ENCODE data around the gene CD22.
A peak's percentile ranks its signal among the peaks of the same experiment; 100 is the strongest.

CD22 gene

DNA sequence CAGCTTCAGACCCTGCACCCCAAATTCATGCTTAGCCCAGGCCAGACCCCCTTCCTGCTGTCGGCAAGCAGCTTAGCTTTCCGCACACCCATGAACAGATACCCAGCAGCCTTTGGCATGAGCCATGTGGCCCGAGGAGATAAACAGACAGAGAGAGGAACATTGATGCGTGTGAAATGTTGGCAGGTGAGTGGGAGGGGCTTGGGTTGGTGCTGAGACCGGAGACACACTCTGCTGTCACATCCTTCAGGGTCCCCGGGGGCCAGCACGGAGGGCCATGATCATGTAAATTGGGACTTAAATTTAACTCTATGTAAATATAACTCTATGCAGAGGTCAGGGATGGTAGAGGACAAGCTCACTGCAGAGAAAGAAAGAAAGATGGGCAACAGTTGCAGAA is 1.5 kb downstream of the CD22 start:
- DNase-seq (ENCODE audit: low spot score): peak; percentile 79
- in situ Hi-C loops (cut with MboI; ENCODE audit: low sequenced_read_pairs, unreplicated experiment): no loop called here
- TF ChIP-seq, protein P1, sequence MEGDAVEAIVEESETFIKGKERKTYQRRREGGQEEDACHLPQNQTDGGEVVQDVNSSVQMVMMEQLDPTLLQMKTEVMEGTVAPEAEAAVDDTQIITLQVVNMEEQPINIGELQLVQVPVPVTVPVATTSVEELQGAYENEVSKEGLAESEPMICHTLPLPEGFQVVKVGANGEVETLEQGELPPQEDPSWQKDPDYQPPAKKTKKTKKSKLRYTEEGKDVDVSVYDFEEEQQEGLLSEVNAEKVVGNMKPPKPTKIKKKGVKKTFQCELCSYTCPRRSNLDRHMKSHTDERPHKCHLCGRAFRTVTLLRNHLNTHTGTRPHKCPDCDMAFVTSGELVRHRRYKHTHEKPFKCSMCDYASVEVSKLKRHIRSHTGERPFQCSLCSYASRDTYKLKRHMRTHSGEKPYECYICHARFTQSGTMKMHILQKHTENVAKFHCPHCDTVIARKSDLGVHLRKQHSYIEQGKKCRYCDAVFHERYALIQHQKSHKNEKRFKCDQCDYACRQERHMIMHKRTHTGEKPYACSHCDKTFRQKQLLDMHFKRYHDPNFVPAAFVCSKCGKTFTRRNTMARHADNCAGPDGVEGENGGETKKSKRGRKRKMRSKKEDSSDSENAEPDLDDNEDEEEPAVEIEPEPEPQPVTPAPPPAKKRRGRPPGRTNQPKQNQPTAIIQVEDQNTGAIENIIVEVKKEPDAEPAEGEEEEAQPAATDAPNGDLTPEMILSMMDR (IDR thresholded peaks at IDR 0.05; ENCODE audit: borderline replicate concordance, control extremely low read depth, extremely low read depth, insufficient read depth, missing control alignments): no peak

DNA sequence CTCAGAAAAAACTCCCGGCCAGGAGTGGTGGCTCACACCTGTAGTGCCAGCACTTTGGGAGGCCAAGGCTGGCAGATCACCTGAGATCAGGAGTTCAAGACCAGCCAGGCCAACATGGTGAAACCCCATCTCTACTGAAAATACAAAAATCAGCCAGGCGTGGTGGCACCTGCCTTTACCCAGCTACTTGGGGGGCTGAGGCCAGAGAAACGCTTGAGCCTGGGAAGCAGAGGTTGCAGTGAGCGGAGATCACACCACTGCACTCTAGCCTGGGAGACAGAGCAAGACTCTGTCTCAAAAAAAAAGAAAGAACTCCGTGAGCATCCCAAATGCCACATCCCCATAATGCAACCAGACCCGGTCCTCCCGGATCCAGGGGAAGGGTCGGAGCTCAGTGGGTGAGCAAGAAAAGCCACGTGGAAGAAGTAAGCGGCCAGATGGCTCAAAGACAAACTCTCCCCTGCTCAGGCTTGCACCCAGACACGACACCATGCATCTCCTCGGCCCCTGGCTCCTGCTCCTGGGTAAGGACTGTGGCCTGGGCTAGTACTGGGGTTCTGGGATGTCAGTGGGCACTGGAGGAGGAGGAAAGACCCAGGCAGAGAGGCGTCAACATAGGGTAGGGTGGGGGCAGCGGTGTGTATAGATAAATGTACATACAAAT is 2.7 kb downstream of the CD22 start:
- in situ Hi-C loops (cut with MboI; ENCODE audit: low sequenced_read_pairs, unreplicated experiment): no loop called here
- TF ChIP-seq, protein P1 (IDR thresholded peaks at IDR 0.05; ENCODE audit: borderline replicate concordance, control extremely low read depth, extremely low read depth, insufficient read depth, missing control alignments): no peak
- no peak for DNase-seq (ENCODE audit: low spot score)

DNA sequence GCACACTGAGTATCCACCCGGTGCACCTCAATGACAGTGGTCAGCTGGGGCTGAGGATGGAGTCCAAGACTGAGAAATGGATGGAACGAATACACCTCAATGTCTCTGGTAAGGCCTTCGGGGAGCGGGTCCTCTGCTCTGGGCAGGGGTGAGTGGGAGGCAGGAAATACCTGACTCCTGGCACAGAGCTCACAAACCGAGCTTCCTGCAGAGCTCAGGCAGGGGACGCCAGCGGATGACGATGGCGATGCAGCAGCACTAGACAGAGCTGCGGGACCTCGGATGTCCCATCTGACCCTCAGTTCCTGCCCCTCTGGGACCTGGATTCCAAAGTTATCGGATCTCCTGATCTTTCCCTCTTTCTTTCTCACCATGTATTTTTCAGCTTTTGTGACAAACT is 3.8 kb downstream of the CD22 start:
- TF ChIP-seq, protein P1 (IDR thresholded peaks at IDR 0.05; ENCODE audit: borderline replicate concordance, control extremely low read depth, extremely low read depth, insufficient read depth, missing control alignments): peak; percentile 29
- in situ Hi-C loops (cut with MboI; ENCODE audit: low sequenced_read_pairs, unreplicated experiment): no loop called here
- peak; percentile 39 for DNase-seq (ENCODE audit: low spot score)

DNA sequence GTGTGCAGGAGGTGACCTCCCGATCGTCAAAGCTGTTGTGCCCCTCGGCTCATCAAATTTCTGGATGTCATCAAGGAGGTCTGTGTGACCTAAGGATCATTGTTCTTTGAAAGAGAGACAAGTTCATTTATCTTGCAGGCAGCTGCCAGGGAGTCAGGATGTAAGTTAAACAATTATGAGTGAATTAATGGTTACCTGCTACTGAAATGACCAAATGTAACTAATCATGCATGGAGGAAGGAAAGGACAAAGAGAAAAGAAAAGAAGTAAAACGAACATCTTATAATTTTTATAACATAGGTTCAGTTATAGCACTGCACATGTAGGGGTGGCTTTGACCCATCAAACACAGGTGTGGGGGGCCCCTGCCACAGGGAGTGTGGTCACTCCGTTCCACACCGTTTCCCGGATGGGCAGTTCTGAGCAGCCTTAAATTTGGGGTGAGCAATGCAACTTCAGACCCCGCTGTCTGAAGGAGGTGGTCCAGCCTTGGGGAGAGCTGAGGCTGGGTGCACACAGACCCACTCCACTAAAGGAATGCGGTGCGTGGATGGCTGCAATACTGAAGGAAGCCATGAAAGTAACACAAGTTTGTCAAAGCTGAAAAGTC is 5.3 kb downstream of the CD22 start:
- TF ChIP-seq, protein P1 (IDR thresholded peaks at IDR 0.05; ENCODE audit: borderline replicate concordance, control extremely low read depth, extremely low read depth, insufficient read depth, missing control alignments): no peak
- DNase-seq (ENCODE audit: low spot score): peak; percentile 11
- in situ Hi-C loops (cut with MboI; ENCODE audit: low sequenced_read_pairs, unreplicated experiment): no loop called here

DNA sequence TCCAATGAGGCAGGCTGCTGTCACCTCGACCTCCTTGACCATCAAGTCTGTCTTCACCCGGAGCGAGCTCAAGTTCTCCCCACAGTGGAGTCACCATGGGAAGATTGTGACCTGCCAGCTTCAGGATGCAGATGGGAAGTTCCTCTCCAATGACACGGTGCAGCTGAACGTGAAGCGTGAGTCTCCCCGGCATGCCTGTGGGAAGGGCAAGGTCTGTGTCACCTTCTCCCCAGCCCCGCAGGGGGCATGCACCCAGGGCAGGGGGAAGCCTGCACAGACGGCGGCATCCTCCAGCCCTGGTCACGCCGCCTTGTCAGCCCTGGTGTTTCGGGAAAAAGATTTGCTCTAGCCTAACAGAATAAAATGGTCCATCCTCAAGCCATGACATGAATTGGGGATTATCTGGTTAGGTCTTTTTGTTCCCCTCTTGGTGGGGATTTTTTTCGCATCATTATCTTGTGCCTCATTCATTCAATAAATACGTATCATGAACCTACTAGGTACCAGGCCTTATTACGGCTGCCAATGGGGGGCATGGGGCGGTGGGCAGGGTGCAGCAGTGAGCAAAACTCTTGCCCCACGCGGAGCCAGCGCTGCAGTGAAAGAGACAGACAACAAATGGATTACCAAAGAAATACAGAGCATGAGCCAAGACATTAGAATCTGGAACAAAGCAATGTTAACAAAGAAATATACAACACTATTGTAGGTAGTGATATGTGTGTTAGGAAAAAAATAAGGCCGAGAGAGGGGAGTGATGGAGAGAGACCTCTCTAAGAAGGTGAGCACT is 7.4 kb downstream of the CD22 start:
- in situ Hi-C loops (cut with MboI; ENCODE audit: low sequenced_read_pairs, unreplicated experiment): no loop called here
- DNase-seq (ENCODE audit: low spot score): peak; percentile 16
- TF ChIP-seq, protein P1 (IDR thresholded peaks at IDR 0.05; ENCODE audit: borderline replicate concordance, control extremely low read depth, extremely low read depth, insufficient read depth, missing control alignments): no peak

DNA sequence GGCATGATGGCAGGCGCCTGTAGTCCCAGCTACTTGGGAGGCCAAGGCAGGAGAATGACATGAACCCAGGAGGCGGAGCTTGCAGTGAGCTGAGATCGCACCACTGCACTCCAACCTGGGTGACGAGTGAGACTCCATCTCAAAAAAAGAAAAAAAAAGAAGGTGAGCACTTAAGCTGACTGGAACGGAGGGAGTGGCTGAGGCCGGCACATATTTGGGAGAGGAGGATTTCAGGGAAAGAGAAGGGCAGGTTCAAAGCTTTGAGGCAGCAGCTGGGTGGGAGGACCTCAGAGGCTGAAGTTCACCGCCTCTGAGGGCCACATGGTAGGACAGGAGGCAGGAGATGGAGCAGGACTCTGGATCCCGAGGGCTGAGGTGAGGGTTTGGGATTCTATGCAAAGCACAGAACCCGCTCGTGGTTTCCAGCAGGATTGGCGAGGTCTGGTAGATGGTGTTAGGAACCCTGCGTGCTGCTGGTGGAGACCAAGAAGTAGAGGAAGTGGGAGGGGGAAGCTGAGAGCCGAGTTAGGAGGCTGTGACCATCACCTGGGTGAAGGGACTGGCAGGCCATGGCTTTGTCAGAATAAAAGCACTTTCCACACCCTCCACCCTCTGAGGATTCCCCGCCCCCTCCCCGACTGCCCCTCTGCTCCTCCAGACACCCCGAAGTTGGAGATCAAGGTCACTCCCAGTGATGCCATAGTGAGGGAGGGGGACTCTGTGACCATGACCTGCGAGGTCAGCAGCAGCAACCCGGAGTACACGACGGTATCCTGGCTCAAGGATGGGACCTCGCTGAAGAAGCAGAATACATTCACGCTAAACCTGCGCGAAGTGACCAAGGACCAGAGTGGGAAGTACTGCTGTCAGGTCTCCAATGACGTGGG is 8.4 kb downstream of the CD22 start:
- no peak for DNase-seq (ENCODE audit: low spot score)
- TF ChIP-seq, protein P1 (IDR thresholded peaks at IDR 0.05; ENCODE audit: borderline replicate concordance, control extremely low read depth, extremely low read depth, insufficient read depth, missing control alignments): no peak
- in situ Hi-C loops (cut with MboI; ENCODE audit: low sequenced_read_pairs, unreplicated experiment): no loop called here
